NCI-H1694 treated with DMSO at 0.1 percent for 48 hours (cell line): ENCODE measurements around the gene SUSD6.
"Not testable (repeated sequence)": the region's sequence is repeated elsewhere in the genome, so short reads cannot be mapped to it uniquely, and the experiment has no call there.

Experiments
- DNase-seq: peaks from one replicate; lab custom pipeline; 2025; lab: John Stamatoyannopoulos, UW

The SUSD6 gene

DNA sequence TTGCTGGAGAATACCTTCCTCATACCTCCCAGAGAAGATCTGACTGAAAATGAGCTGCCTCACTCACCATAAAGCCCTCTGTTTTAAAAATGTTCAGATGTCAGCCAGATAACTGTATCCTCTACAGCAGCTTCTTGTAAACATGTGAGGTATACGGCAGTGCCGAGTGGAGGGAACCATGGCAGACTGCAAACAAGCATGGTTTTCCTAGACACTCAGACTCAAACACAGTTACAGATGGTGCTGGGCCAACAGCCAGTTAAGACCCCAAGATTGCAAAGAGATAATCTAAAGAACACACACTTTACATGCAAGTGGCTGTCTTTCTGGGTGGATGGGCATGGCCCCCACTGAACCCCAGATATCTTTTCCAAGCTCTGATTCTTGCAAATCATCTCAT is 20.1 kb upstream of the SUSD6 start:
- peak; percentile 53 for DNase-seq

DNA sequence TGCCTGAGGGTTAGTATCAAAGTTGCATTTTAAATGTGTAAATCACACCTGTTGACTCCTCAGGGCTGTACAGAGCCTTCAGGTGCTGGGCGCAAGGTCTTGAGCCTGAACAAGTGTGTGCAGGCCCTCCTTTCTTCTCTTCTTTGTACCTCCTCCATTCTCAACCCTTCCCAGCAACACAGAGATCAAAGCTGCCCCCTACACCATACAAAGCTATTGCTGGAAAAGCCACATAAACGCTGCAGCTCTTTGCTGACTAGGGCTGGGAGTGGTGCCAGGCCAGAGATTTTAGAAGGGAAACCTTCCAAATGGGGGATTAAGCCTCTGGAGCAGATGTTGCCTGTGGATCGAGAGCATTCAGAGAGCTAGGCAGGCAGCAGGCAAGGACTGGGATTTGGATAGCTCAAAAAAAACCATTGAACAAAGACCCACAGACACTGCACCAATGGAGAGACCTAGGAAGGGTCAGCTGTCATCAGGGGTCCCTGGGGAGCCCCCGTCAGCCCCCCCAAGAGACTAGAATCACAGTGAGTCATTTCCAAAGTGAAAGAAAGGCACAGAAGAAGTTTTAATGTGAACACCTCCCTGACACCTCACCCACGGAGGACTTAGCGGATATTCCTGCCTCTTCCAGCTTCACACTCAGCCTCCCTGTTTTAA is 18.2 kb upstream of the SUSD6 start:
- peak; percentile 98 for DNase-seq

DNA sequence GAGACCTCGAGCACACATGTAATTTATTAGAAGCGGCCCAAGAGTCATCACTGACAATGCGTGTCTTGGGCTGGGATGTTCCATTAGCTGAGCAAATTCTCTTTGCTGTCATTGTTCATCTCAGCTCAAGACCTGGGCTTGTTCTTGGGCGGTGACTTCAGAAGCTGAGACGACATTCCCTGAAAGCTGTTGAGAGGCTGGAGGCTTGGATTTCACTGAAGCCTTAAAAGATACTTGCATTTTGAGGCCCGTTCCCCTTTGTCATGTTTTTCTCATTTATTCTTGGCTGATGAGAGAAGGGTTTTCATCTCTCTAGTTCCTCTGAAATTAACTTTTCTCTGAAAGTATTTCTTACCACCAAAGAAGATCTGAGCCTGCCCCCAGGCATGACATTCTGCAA is 16.6 kb upstream of the SUSD6 start:
- DNase-seq, result no peak

DNA sequence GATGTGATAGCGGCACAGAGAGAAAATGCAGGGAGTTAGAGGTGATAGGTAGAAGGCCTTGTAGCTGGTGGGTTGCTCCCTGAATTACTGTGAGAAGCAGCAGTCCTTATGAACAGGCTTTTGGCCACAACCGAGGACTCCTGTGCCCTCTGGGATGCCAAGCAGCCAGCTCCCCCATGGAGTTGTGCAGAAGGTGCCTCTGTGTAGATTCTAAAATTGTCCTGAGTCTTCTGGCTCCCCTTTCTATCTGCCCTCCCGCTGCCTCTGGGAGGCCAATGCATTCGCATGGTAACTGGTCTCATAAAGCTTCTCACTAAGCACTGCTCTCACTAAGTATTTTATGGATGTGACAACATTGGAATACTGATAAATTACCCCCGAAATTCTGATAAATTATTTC is 16.1 kb upstream of the SUSD6 start:
- no peak for DNase-seq

DNA sequence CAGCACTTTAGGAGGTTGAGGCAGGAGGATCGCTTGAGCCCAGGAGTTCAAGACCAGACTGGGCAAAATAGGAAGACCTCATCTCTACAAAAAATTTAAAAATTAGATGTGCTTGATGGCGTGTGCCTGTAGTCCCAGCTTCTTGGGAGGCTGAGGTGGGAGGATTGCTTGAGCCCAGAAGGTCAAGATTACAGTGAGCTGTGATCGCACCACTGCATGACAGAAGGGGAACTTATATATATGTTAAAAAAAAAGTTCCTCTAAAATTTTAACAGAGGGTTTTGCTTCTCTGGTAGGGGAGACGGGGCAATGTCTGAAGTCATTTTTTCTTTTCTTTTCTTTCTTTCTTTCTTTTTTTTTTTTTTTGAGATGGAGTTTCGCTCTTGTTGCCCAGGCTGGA is 12.0 kb upstream of the SUSD6 start:
- DNase-seq, result not testable (repeated sequence)

DNA sequence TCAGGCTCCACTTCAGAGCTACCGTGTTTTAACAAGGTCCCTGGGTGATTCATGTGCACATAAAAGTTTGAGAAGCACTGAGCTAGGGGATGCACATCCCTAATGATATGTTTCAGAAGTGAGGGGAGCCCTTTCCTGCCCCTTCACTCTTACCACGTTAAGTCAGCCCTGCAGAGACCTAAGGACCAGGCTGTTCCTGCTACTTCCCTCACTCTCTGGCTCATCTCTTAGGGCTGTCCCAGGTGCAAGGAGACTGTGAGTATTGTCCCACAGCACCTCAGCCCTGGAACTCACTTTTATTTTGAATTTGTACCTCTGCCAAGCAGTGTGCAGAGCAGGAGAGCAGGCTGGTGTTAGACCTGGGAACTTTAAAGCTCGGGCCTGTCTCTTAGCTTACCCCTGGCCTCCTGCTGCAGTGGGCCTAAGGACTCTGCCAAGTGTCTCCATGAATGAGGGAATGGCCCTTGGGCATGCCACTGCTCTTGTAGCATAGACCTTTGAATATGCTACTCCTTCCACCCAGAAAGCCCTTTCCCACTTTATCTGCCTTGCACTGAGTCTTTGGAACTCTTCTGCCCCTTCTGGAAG is 11.0 kb upstream of the SUSD6 start:
- no peak for DNase-seq

DNA sequence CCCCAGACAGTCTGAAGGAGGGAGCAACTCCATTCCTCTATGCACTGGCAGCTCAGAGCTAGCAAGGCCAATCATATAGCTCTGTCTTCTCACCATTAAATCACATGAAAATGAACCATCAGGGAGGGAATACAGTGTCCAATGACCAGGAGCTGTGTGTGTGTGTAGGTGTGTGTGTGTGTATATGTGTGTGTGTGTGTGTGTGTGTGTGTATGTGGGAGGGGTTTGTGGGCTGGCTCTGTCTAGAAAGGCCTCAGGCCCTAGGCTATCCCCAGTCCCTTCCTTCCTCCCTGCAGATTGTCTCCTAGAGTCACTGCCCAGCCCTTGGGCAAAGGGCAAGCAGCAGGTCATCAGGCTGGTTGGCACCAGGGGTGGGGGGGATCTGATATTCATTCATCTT is 5.7 kb upstream of the SUSD6 start:
- DNase-seq, result no peak

DNA sequence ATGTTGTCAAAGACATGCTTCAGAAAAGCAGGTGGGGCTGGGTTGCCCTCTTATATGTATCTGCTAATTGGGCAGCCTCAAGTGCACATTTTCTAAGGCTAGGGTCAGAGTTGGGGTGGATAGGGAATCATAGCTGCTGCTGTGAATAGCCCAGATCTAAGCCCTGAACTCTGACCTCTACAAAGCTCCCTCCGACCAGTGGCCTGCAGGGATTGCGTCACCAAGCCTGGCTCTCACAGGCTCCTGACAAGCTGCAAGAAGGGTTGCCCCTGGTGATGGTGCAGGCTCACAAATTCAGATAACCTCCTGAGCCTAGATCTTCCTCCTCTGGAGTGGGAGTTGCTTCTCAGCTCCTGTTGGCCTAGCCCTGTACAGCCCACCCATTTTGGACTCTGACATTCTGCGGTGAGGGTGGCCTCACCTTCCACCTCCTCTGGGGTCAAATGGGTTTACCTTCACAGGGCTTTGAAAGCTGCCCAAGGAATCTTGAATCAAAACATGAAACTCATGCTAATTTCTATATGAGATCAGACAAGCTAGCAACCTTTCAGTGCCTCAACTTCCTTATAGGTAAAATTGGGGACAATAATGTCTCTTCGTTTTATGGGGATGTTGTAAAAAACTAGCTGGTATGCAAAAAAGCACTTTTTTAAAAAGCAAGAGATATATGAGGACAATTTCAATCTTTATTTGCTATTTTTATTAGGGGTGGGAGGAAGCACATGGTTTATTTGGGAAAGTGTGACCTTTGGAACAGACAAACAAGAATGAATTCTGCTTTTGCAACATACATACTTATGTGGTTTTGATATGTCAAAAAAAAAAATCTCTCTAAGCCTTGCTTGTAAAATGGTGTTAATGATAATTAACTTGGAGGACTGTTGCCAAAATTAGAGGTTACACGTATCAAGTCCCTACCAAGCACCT is 4.9 kb upstream of the SUSD6 start:
- DNase-seq, result no peak

DNA sequence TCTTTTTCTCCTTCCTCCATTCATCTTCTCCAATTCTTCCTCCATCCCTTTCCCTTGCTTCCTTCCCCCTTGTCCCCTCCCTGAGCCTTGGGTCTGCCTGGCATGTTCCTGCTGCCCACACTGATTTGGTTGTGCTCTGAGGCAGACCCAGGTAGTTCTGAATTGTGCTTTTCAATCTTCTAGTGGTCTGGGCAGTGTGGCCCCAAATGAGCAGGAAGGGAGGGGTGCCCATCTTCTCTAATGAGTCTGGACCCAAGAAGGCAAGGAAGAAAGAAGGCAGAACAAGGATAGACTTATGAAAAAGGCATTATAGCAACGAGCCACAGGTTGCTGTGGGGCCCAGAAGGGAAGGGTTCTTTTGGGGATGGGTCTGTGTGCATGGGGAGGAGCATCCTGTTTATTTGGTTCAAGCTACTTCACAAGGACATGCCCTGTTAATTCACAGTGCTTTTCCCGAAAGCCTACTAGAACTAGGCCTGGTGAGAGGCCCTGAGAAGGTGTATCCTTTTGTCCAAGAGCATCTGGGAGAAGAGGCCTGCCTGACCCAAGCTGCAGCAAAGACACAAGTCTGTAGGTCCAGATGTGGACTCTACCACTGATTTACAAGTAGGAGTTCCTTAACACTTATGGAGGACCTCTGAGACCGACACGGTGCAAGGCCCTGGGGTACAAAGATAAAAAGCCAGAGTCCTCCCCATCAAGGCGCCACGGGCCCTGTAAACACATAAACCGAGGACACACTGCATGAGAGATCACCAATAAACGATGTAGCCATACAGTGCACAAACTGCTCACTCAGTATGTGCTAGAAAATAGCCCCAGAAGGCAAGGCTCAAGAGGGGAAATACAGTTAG is 1.1 kb upstream of the SUSD6 start:
- DNase-seq, result no peak

DNA sequence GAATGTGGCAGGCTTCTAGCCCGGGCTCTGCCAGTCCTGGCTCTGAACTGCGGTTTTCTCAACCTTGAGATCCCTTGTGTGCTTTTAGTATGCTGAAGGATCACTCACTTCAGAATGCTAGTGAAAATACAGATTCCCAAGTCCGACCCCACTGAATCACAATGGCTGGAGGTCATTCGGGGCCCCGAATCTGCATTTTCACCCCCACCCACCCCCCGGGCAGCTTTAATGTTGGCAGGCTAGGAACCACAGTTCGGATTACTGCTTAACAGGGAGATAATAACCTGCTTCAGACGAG is 573 bp upstream of the SUSD6 start:
- no peak for DNase-seq

DNA sequence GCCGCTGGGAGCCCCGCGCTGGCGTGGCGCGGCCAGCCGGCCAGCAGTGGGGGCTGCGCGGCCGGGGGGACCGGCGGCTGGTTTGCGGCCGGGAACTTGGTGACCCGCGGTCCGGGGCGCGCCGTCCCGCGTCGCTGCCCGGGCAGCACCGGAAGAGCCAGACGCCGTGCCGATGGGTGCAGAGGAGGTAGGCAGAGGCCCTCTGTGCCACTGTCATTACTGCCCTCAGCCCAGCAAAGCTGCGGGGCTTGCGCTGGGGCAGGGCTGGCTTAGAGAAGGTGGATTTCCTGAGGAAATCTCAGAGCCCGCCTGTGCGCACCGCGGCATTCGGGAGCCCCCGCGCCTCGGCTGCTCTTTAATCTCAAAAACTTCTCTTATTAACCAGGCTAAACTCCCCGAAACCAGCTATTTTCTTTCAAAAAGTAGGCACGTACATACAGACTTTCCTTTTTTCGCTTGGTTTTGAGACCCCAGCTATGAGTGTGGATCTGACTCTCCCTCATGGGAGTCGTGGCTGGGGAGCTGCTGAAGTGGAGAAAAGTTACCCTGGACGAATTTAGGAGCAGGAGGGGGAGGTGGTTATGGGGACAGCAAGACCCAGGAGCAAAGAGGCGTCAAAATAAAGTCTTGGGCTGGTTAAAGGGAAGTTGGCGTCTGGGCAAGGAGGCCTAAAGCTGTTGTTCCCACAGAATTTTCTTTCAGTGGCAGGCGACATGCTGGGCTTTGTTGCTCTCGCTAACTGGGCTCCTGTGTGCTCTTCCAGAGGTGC is 802 bp downstream of the SUSD6 start:
- DNase-seq, result peak; percentile 53

DNA sequence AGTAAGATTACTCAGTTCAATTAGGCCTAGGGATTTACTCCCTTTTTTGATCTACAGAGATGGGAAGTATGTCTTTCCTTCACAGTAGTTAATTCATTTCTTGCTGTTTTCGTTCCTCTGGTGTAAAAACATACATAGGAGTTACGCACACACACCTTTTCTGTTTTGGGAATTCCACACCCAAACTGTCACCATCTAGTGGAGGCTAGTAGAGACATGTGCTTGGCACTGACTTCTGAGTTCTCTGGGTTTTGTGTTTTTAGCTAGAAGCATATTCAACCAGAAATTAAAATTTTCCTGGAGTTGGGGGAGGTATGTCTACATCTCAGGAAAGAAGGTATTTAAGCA is 1.4 kb downstream of the SUSD6 start:
- peak; percentile 87 for DNase-seq

DNA sequence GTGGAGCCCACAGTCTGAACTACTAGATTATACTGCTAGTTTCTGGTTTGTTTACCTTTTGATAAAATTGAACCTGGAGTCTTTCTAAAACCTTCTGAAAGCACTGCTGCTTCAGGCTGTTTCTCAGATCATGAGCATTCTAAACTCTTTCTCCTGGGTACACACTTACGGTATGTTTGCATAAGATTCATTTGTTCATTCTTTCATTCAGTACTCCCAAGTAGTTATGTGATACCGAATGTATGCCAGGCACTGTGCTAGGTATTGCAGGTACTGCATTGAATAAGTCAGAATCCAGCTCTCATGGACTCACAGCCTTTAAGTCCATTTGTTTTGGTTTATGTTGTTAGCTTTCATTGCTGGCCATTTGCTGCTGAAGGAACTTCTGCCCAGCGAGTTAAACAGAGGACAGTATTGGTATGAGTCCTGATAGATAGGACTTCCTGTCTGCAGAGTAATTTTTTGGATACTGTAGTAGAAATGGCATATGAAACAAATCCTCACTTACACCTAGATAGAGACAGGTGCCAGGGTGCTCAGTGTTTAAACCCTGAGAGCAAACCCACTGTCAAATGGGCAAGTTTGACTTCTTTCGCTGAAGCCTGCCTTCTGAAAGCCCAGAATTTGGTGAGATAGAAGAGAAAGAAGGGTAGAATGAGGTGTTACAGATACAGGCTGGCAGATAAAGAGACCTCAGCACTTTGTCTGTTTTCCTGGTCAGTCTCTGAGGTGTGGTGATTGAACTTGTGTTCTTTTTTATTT is 2.1 kb downstream of the SUSD6 start:
- DNase-seq, result no peak

DNA sequence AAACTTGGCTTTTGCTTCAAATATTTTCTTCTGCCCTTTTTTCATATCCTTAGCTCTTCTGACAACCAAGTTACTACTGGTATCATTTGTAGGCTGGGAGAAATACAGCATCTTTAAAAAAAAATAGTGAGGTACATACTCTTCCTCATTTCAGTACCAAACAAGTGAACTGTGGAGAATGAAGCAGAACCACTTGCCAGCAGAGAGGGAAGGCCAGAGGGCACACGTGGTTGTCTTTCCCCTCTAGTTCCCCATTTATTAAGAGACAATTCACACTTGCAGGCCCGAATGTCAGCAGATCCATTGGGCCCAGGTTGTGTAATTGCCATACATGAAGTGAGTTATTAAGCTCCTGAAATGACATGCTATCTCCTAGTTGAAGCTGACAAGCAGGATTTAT is 3.2 kb downstream of the SUSD6 start:
- DNase-seq, result no peak

DNA sequence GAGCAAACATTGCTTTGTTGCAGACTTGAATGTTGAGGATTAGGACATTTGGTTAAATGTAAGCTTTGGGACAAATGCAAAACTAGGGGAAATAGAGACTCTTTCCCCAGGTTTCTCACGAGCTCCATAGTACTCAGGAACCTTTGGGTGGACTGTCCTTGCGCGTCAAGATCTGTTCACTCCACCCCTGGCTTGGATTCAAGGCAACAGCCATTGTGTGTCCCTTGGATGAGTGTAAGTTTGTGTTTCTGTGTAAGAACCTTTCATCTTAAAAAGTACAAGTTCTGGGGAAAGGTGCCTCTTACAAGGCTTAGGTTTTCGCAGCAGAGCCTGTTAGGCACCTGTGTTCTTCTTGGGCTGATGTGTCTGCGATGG is 3.7 kb downstream of the SUSD6 start:
- no peak for DNase-seq

DNA sequence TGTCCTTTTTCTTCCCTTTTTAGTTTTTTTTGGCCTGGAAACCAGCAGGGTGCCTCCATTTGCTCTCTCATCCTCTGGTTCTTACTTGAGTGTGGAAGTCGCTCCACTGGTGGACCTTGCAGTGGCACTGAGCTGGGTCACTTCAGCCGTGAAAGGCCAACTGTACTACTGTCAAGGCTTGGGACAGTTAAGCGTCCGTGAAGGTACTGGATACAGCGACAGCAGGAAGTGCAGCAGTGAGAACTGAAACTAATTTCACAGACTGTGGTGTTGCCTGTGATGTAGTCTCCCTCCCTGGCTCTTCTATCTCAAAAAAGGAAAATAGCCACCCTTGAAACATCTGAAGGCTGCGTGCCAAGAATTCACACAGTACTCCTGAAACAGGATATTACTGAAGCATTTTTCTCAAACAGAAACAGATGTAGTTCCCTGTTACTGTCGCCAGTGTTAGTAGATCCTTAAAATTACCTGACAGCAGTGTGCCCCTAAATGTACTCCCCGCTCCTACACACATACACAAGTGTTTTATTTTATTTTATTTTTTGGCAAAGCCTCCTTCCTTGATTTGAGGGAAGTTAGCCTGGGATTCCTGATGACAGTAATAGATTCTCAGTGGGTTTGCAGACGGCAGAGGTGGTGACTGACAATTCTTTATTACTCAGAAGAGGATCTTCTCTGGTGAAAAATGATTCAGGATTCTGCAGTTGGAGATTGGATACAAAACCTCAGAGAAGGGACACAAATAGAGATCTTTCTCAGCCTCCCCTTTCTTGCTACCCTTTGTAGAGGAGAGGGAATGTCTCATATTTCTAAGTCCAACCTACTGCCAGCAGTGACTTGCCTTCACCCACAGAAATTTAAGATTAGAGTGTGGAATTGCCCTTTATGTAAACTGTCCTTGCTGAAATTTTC is 4.4 kb downstream of the SUSD6 start:
- DNase-seq, result peak; percentile 51

DNA sequence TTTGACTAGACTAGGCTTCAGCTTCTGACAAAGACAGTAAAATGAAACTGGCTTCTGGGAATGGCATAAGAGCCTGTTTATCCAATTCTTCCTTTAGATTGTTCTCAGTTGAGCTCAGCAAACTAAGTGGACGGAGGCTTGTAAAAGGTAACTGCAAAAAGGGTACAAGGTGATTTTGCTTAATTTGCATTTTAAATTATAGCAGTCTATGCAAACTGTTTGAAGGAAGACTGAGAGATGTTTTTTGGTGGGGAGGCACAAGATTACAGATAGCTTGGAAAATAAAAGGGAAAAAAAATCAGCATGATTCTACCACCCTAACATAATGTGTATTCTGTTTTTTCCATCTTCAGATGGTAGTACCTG is 5.0 kb downstream of the SUSD6 start:
- no peak for DNase-seq

DNA sequence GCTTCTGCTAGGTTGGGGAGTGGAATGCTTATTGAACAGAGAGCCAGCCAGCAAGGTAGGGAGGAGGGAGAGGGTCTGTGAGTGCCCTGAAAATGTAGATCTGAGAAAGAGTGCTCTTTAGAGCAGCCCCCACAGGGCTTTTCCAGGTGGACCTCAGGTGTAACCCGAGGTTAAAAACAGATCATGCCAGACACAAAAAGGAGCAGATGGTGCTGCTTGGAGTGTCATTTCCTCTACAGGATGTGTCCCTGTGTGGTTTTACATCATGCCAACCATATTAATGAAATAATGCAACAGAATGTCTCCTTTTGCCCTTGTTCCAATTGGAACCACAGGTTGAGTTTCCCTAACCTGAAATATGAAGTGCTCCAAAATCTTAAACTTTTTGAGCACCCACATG is 6.4 kb downstream of the SUSD6 start:
- peak; percentile 41 for DNase-seq

DNA sequence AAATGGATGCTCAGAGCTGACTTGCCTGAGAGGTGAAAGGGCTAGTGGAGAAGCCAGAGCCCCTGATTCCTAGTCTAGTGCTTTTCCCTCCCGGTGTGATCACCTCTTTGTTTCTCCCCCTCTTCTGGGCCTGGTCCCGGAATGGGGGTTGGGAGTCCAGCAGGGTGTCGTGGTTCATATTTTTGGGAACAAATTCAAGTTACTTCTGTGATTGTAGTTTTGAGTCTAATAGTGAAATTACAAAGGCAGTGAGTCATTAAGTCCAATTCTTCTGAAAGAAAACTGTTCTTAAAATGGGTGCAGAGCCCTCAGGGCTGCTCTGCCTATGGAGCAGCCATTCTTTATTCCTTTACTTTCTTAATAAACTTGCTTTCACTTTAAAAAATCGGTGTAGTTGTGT is 7.6 kb downstream of the SUSD6 start:
- no peak for DNase-seq

DNA sequence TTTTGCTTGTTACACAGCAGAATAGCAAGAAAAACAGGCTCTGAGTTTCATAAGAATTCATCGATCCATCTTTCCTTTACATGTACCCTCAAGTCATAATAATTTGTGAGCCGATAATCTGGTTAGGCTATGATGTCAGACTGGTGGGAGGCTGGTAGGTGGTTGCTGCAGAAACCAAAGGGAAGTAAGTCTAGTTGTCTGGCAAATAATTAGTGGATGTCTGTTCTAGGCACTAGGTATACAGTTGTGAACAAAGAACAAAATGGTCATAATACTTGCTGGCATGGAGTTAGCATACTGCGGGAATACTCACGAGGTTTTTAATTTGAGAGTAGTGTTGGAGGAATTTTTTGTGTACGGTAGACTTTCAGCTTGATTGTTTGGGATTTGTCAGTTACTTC is 8.8 kb downstream of the SUSD6 start:
- no peak for DNase-seq
